ENCODE results near the gene ITCH.
A peak's percentile ranks its signal among the peaks of the same experiment; 100 is the strongest.
"Not testable (repeated sequence)": the region's sequence is repeated elsewhere in the genome, so short reads cannot be mapped to it uniquely, and the experiment has no call there.

ITCH gene

DNA sequence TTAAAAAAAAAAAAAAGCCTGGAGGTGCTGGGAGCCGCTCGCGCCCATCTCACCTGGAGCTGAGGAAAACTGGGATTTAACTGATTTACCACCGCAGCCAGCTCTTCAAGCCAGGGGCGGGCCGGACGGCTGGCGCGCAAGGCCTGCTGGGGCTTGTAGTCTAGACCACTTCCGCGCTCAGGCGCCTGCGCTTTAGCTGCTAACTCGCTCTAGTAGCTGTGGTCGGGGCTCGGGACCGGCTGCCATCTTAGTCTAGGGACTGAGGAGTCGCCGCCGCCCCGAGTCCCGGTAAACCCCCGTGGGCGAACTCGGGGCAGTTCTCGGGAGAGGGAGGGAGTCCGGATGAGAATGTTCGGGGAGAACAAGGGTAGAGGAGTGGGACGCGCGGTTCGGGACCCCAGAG lies at the start of gene ITCH:
ITCH (plus strand) TSS at position 212 of the 403 bp plus-strand sequence. CDS start 30,539 bp downstream, outside the sequence.
- Mint-ChIP-seq H3K27ac (peak within 1 kb of the TSS; percentile 100), H3K4me3 (peak within 1 kb of the TSS; percentile 100), H3K27me3 (no peaks in the 10 kb centered on the region), H3K4me1 (peaks cover 44% of the 10 kb centered on the region), H3K9me3 (no peaks in the 10 kb centered on the region), H3K36me3 (ENCODE audit: low read depth) (peaks cover 21% of the 10 kb centered on the region)
- DNase-seq = peak; percentile 93
- ATAC-seq = peak; percentile 98

DNA sequence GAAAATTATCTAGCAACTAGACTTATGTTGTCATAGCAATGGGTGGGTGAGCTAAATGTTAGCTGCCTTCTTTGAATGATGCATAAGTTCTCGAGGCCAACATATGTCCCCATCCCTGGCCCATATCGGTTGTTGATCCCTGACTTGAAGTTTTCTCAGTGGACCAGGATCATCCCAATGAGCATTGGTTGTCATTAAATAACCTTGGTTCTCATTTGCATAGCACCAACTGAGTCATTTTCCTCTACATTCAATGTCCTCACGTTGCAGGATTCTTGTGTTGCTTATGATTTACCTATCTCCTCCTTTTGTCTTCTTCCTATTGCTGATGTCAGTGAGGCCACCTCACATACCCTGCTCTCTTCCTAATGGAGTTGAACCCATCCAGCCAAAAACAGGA lies 47.8 kb upstream of the ITCH start:
- Mint-ChIP-seq H3K36me3 (ENCODE audit: low read depth) (no peaks in the 10 kb centered on the region), H3K27ac (no peak overlapping the region)

DNA sequence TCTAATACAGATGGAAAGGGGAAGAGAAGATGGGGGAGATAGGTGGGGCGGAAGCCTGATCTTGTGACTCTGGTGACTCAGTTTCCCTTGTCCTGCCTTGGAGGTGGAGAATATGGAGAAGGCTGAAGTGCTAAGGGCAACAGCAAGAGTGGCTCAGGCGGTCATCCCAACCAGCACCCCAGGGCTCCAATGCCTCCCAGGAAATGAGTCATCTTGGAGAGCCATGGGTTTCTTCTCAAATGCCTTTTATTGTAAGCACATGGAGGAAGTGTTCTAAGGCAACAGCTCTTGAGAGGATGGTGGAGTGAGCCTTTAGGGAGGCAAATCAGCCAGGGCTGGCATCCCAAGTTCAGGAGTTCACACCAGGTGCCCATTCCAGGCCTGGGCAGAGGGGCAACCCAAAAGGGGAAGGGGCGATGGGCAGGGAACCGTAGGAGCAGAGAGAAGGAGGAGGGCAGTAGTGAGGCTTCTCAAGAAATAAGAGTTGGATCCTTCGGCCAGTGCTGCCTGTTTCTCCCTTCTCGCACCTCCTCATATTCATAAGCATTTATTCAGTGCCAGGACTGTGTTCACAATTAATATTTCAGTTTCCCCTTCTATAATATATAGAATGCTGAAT lies 46.8 kb upstream of the ITCH start:
- no peak overlapping the region for H3K27ac Mint-ChIP-seq
- no peaks in the 10 kb centered on the region for H3K9me3 Mint-ChIP-seq
- peaks cover 9% of the 10 kb centered on the region for H3K27me3 Mint-ChIP-seq
- H3K4me3 Mint-ChIP-seq = no peak overlapping the region
- no peaks in the 10 kb centered on the region for H3K36me3 Mint-ChIP-seq (ENCODE audit: low read depth)
- H3K4me1 Mint-ChIP-seq = peaks cover 7% of the 10 kb centered on the region
- no peak for DNase-seq
- no peak for ATAC-seq

More for the DNA sequence above, 47.8 kb upstream of the ITCH start:
- no peak for ATAC-seq
- Mint-ChIP-seq H3K4me1 (peaks cover 7% of the 10 kb centered on the region), H3K9me3 (no peaks in the 10 kb centered on the region), H3K4me3 (no peak overlapping the region), H3K27me3 (peaks cover 18% of the 10 kb centered on the region)
- no peak for DNase-seq

DNA sequence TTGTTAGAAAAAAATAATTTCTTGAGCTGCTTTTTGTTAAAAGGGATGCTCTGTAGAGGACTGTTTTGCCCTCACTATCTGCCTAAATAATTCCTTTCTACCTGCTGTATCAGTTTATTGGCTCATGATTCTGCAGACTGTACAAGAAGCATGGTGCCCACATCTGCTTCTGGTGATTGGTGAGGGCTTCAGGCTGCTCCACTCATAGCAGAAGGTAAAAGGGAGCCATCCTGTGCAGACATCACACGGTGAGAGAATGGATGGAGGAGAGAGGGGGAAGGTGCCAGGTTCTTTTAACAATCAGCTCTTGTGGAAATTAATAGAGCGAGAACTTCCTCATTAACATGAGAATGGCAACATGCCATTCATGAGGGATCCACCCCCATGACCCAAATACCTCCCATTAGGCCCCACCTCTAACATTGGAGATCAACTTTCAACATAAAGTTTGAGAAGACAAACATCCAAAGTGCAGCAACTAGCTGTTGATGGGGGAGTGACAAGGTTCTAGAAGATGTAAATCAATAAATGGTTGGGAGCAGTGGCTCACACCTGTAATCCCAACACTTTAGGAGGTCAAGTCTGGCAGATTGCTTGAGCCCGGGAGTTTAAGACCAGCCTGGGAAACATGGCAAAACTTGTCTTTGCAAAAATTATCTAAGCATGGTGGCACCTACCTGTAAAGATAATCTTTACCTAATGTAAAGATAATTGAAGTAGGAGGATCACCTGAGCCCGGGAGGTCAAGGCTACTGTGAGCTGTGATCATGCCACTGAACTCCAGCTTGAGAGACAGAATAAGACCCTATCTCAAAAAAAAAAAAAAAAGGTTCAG lies 44.2 kb upstream of the ITCH start:
- peaks cover 4% of the 10 kb centered on the region for H3K4me1 Mint-ChIP-seq
- peaks cover 4% of the 10 kb centered on the region for H3K27me3 Mint-ChIP-seq
- H3K4me3 Mint-ChIP-seq = no peak overlapping the region
- no peak overlapping the region for H3K27ac Mint-ChIP-seq
- no peaks in the 10 kb centered on the region for H3K36me3 Mint-ChIP-seq (ENCODE audit: low read depth)
- H3K9me3 Mint-ChIP-seq = no peaks in the 10 kb centered on the region
- DNase-seq (no peak), ATAC-seq (no peak)

DNA sequence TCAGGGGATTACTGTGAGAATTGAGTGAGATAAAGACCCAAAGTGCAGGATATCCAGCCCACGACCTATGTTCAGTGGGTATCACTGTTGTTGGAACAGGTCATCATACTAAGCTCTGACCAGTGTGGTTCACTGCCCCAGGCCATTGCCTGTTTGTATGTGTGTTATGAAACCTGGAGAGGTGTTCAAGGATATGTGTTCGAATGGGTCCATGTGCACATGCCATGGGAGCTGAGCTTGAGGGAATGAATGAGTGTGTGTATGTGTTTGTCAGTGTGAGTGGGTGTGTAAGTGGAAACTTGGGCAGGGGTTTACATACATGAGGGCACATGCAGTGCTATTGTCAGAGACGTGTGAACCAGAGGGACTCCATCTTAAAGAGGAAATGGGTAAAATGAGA lies 42.2 kb upstream of the ITCH start:
- Mint-ChIP-seq H3K9me3 (no peaks in the 10 kb centered on the region), H3K4me1 (no peaks in the 10 kb centered on the region), H3K36me3 (ENCODE audit: low read depth) (no peaks in the 10 kb centered on the region), H3K27me3 (peaks cover 4% of the 10 kb centered on the region), H3K4me3 (no peak overlapping the region), H3K27ac (no peak overlapping the region)
- DNase-seq (no peak), ATAC-seq (no peak)

DNA sequence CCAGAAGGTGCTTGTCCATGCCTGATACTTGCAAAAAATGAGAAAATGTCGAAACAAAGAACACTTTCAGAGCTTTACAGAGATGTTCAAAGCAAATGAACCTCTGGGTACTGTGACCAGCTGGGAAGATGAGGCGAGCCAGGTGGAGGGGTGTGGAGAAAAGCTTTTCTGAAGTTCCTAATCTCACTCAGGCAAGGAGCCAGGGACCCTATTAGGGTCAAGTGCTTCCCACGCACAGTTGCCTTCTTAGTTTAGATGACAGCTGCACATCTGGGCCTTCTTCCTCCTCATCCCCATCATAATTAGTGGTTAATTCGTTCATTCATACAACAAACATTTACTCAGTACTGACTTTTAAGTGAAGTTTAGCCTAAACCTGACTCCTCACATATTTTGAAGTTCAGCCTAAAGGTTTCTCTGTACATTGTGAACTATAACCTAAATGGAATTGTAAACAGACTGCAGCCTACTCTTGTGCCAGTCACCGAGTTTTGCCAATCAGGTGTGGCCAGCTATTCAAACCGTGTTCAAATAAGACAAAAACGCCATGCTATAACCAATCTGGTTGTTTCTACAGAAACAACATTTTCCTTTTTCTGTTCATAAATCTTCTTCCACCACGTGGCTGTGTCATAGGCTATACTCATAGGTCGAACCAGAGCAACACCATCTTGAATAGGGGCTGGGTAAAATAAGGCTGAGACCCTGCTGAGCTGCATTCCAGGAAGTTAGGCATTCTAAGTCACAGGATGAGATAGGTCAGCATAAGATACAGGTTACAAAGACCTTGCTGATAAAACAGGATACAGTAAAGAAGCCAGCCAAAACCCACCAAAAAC lies 40.6 kb upstream of the ITCH start:
- no peak overlapping the region for H3K4me3 Mint-ChIP-seq
- H3K36me3 Mint-ChIP-seq (ENCODE audit: low read depth) = no peaks in the 10 kb centered on the region
- peaks cover 4% of the 10 kb centered on the region for H3K27me3 Mint-ChIP-seq
- H3K9me3 Mint-ChIP-seq = no peaks in the 10 kb centered on the region
- DNase-seq = no peak
- ATAC-seq = no peak
- no peaks in the 10 kb centered on the region for H3K4me1 Mint-ChIP-seq
- H3K27ac Mint-ChIP-seq = no peak overlapping the region

DNA sequence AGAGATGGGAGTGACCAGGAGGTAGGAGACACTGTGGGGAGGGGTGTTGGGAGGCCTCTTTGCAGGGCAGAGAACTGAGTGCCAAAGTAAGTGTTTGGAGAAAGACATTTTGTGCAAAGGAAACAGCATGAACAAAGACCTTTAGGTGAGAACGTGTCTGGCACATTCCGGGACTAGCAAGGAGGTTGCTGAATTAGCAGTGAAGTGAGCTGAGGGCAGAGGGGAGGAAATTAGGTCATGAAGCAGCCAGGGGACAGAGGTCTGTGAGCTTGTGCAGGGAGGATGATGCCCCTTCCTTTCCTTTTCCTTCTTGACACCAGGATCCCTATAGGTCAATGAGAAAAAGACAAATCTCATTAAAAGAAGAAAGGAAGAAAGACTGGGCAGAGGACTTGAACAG lies 38.5 kb upstream of the ITCH start:
- H3K36me3 Mint-ChIP-seq (ENCODE audit: low read depth) = no peaks in the 10 kb centered on the region
- no peaks in the 10 kb centered on the region for H3K4me1 Mint-ChIP-seq
- ATAC-seq (no peak), DNase-seq (no peak)
- H3K9me3 Mint-ChIP-seq = no peaks in the 10 kb centered on the region
- H3K27me3 Mint-ChIP-seq = peaks cover 4% of the 10 kb centered on the region
- H3K27ac Mint-ChIP-seq = no peak overlapping the region
- H3K4me3 Mint-ChIP-seq = no peak overlapping the region

DNA sequence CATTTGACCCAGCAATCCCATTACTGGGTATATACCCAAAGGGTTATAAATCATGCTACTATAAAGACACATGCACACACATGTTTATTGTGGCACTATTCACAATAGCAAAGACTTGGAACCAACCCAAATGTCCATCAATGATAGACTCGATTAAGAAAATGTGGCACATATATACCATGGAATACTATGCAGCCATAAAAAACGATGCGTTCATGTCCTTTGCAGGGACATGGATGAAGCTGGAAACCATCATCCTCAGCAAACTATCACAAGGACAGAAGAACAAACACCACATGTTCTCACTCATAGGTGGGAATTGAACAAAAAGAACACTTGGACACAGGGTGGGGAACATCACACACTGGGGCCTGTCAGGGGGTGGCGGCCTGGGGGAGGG lies 34.9 kb upstream of the ITCH start:
- not testable (repeated sequence) for H3K4me1 Mint-ChIP-seq; H3K27me3 Mint-ChIP-seq; ATAC-seq; H3K9me3 Mint-ChIP-seq; H3K27ac Mint-ChIP-seq; H3K36me3 Mint-ChIP-seq (ENCODE audit: low read depth); DNase-seq; H3K4me3 Mint-ChIP-seq

DNA sequence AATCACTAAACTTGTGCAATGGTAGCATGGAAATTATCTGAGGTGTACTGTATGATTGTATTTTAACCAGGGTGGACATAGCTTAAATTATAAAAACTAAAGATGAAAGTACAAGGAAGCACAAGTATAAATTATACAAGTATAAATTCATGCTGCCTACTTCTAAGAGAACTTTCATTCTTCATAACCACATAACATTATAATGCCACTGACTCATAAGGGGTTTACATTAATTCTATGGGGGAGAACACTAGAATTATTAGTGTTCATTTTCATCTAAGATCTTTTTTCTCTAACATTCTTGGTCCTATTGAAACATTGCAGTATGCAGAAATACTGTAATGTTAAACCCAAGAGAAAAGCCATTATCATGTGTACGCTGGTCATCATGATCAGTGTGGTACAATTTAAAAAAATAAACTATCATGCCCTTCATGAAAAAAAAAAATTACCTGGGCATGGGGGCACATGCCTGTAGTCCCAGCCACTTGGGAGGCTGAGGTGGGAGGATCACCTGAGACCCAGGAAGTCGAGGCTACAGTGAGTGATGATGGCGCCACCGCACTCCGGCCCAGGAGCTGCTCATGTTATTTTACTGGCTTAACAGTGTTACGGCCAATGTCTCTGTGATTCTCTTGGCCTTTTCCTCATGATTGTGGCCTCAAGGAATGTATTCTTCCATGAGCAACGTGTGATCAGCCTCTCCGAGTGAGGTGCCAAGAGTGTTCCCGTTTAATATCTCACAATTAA lies 34.0 kb upstream of the ITCH start:
- Mint-ChIP-seq H3K9me3 (no peaks in the 10 kb centered on the region), H3K4me3 (no peak overlapping the region), H3K36me3 (ENCODE audit: low read depth) (no peaks in the 10 kb centered on the region), H3K27ac (no peak overlapping the region), H3K4me1 (no peaks in the 10 kb centered on the region), H3K27me3 (no peaks in the 10 kb centered on the region)
- DNase-seq = no peak
- ATAC-seq = no peak

DNA sequence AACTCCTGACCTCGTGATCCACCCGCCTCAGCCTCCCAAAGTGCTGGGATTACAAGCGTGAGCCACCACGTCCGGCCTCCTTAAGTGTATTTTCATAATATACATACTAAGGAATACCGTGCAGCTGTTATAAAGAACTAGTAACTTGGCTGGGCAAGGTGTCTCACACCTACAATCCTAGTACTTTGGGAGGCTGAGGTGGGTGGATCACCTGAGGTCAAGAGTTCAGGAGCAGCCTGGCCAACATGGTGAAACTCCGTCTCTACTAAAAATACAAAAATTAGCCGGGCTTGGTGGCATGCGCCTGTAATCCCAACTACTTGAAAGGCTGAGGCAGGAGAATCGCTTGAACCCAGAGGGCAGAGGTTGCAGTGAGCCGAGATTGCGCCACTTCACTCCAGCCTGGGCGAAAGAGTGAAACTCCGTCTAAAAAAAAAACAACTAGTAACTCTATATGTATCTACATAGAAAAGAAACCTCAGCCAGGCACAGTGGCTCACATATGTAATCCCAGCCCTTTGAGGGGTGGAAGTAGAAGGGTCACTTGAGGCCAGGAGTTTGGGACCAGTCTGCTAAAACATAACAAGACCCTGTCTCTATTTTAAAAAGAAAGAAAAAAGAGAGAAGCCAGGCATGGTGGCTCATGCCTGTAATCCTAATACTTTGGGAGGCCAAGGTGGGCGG lies 32.1 kb upstream of the ITCH start:
- DNase-seq; H3K27me3 Mint-ChIP-seq; H3K27ac Mint-ChIP-seq; H3K36me3 Mint-ChIP-seq (ENCODE audit: low read depth); H3K9me3 Mint-ChIP-seq; ATAC-seq; H3K4me3 Mint-ChIP-seq: not testable (repeated sequence)
- H3K4me1 Mint-ChIP-seq = peaks cover 11% of the 10 kb centered on the region

DNA sequence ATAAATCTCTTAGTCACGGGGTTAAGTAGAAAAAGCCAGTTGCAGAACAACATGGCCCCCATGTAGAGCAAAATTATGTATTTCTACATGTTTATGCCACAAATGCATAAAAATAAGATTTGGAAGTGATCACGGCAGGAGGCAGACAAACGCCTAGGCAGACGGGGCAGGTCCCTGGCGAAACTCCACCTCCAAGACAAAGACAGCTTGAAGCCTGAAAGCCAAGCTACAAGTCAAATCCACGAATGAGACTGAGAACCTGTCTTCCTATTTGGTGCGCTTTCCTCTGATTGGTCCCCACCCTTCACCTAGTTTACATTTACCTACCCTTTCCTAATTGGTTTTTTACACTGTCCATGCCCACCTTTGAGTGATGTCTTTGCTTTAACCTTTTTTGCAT lies 31.2 kb upstream of the ITCH start:
- peaks cover 13% of the 10 kb centered on the region for H3K4me1 Mint-ChIP-seq
- ATAC-seq = no peak
- H3K27ac Mint-ChIP-seq = no peak overlapping the region
- no peaks in the 10 kb centered on the region for H3K9me3 Mint-ChIP-seq
- no peaks in the 10 kb centered on the region for H3K27me3 Mint-ChIP-seq
- no peak for DNase-seq
- H3K36me3 Mint-ChIP-seq (ENCODE audit: low read depth) = no peaks in the 10 kb centered on the region
- no peak overlapping the region for H3K4me3 Mint-ChIP-seq

DNA sequence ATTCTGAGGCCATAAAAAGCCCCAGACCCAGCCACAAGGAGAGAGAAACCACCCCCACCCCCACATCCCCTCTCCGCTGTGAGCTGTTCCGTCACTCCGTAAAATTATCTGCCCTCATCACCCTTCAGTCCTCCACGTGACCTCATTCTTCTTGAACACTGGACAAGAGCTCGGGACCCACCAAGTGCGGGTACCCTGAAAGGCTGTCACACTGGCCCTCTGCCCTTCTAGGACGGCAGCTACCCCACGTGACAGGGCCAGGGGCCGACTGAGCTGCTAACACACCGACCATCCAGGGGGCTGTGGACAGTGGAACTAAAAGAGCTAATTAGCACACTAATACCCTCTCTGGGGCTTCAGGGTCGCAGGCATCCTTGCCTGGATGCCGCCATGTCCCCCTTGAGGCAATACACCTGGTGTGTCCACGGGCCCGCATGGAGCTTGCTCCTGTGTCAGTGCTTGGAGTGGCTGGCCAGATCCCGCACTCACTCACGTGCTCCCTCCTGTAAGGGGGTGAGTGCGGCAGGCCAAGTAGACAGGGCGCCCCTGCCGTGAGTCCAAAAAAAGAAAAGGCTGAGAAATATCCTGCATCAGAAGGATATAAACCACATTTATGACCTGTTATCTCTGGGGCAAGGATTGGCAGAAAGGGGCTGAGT lies 30.7 kb upstream of the ITCH start:
- Mint-ChIP-seq H3K27me3 (no peaks in the 10 kb centered on the region), H3K27ac (no peak overlapping the region), H3K4me3 (no peak overlapping the region), H3K4me1 (peaks cover 14% of the 10 kb centered on the region), H3K9me3 (no peaks in the 10 kb centered on the region), H3K36me3 (ENCODE audit: low read depth) (no peaks in the 10 kb centered on the region)
- ATAC-seq (no peak), DNase-seq (no peak)

DNA sequence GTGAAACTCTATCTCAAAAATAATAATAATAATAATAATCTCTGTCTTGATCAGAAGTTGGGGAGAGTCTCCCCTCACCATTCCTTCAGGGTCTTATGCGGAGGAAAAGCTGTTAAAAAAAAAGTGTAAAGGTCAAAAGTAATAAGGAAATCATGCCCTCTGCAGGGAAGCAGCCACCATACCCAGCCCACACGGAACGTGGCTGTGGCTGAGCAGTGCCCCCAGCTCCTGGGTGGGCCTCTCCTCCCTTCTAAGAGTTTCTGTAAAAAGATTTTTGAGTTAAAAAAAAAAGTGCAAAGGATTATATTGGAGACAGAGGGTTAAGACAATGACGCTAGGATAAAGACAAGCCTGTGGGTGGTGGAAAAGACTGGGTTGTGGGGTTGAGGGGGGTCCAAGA lies 29.3 kb upstream of the ITCH start:
- Mint-ChIP-seq H3K27ac (no peak overlapping the region), H3K27me3 (no peaks in the 10 kb centered on the region), H3K4me1 (peaks cover 17% of the 10 kb centered on the region), H3K36me3 (ENCODE audit: low read depth) (no peaks in the 10 kb centered on the region), H3K9me3 (no peaks in the 10 kb centered on the region), H3K4me3 (no peak overlapping the region)
- DNase-seq = no peak
- ATAC-seq = no peak
